ENCODE data around the gene ST3GAL6. TPM values are rescaled to one million over a fixed set of nuclear protein-coding genes. Genes with fewer than 3 reads are reported as not detected.

The ST3GAL6 gene
- total and polyA plus RNA-seq, 2 of the 8 experiments (the other 6 are each of a cell fraction or from before 2014, with no cell fraction given): 3.3 to 6.1 TPM

GRCh38 chr3:98824256-98824655, 61.1 kb downstream of the ST3GAL6 start:
- no peak for DNase-seq (ENCODE audit: low read depth in 1 of 2, low spot score in 2 of 2)
- Histone ChIP-seq H2BK120ac (replicated peaks; ENCODE audit: low read depth, low read length) (no peak overlapping the region), H3K36me3 (ENCODE audit: control insufficient read depth in 2 of 4, insufficient read depth in 4 of 4, low read length in 3 of 4) (peaks cover 0 to 6% (median 2%) of the 10 kb centered on the region in 4 experiments; a peak in 2 of 8 replicates), H3K9ac (replicated peaks in 1 of 4; ENCODE audit: extremely low read depth in 1 of 4, low read depth in 3 of 4, low read length in 3 of 4) (no peak overlapping the region), H3K23me2 (ENCODE audit: low read depth, low read length) (0 out of 2 replicates have a peak, but pooled peaks cover 2% of the 10 kb centered on the region), H4K8ac (ENCODE audit: extremely low read depth, insufficient read depth, low read length) (no peak overlapping the region), H3K4me1 (replicated peaks in 1 of 4; ENCODE audit: control insufficient read depth in 3 of 4, insufficient read depth in 4 of 4, low read length in 3 of 4) (no peaks in the 10 kb centered on the region), H3K27me3 (replicated peaks in 1 of 4; ENCODE audit: control insufficient read depth in 3 of 4, extremely low read depth in 1 of 4, insufficient read depth in 3 of 4, low read length in 3 of 4) (no peaks in the 10 kb centered on the region), H3K18ac (ENCODE audit: extremely low read depth, low read length) (no peak overlapping the region), H3K23ac (ENCODE audit: insufficient read length) (no peak overlapping the region), H3K56ac (replicated peaks; ENCODE audit: insufficient read length, low read depth, low read length) (no peak overlapping the region), H3K4me2 (ENCODE audit: insufficient read depth in 1 of 2, low read depth in 2 of 2, low read length in 2 of 2) (no peak overlapping the region), H4K5ac (ENCODE audit: insufficient read length, low read depth, low read length) (no peak overlapping the region), H3K14ac (ENCODE audit: insufficient read length) (no peak overlapping the region), H3K4ac (replicated peaks; ENCODE audit: insufficient read length, low read depth, low read length) (no peak overlapping the region), H3K79me1 (ENCODE audit: low read depth, low read length) (no peaks in the 10 kb centered on the region), H2BK15ac (ENCODE audit: low read length) (no peak overlapping the region), H2BK20ac (ENCODE audit: low read length) (no peak overlapping the region), H3K27ac (ENCODE audit: low read depth, low read length) (no peak overlapping the region), H2BK5ac (ENCODE audit: low read depth, low read length) (no peak overlapping the region), H4K91ac (replicated peaks; ENCODE audit: insufficient read length, low read length) (no peak overlapping the region), H3K4me3 (ENCODE audit: extremely low read depth in 1 of 4, insufficient read depth in 2 of 4, low read depth in 3 of 4, low read length in 4 of 4) (no peak overlapping the region), H2AK5ac (ENCODE audit: low read depth, low read length) (no peak overlapping the region), H3K9me3 (ENCODE audit: insufficient read depth in 2 of 2, low read depth in 1 of 2, low read length in 1 of 2) (0 out of 4 replicates have a peak, but pooled peaks cover 0 to 1% of the 10 kb centered on the region in 2 experiments), H4K20me1 (replicated peaks in 1 of 2; ENCODE audit: control insufficient read depth in 1 of 2, insufficient read depth in 2 of 2, low read length in 2 of 2) (peaks cover 0 to 1% of the 10 kb centered on the region in 2 experiments), H2AFZ (ENCODE audit: low read length) (no peak overlapping the region), H3K79me2 (ENCODE audit: control insufficient read depth in 1 of 2, insufficient read depth in 2 of 2, low read length in 2 of 2) (no peaks in the 10 kb centered on the region), H2BK12ac (ENCODE audit: low read depth, low read length) (no peak overlapping the region)
- ChIA-PET CTCF (ENCODE audit: partially characterized antibody) (interaction anchor here (0.8 to 5.3 kb wide), 5 partner anchors 10 to 985 kb away, joined by 3 to 47 read pairs (median 3); no protein-coding TSS in a partner anchor), POLR2A (ENCODE audit: partially characterized antibody) (no interaction called here)
- FAIRE-seq: no peak
- WGBS, 2 experiments (ENCODE audit: extremely low coverage in 1 of 2, insufficient coverage in 1 of 2, insufficient read length in 1 of 2, insufficient replicate concordance in 2 of 2, low coverage in 1 of 2, low lambda C conversion rate in 2 of 2, missing lambda C conversion rate in 1 of 2): 90% methylated on average over 6 of the region's 6 CpGs; no CpG with 5 or more reads in 1 of the 2 experiments
- TF ChIP-seq RAD21 (IDR thresholded peaks at IDR 0.05 in 1 of 2, conservative IDR thresholded peaks at IDR 0.05 in 1 of 2; ENCODE audit: low read depth in 2 of 2, low read length in 2 of 2): peak; percentile 52 to 66; a peak in 3 of 4 replicates
- TF ChIP-seq CTCF (IDR thresholded peaks at IDR 0.05; ENCODE audit: control extremely low read depth in 1 of 3, insufficient read depth in 1 of 3, low read depth in 1 of 3, low read length in 3 of 3): peak in 2 of 3 experiments; percentile 32 to 37; a peak in 2 of 4 replicates
- no peak for TF ChIP-seq CTBP2 (IDR thresholded peaks at IDR 0.05; ENCODE audit: borderline replicate concordance, insufficient read depth, insufficient read length, low read length)
